Ishikawa (cell line): ENCODE results near the gene PRSS35.

Source experiments
- CREB1 ChIP-seq: IDR thresholded peaks from 2 replicates; pipeline ENCODE4 v1.6.1; 2012; ENCODE audit warnings: low read depth
- EGR1 ChIP-seq: IDR thresholded peaks from 2 replicates; pipeline ENCODE4 v1.6.1; 2012
- REST ChIP-seq: IDR thresholded peaks from 2 replicates; pipeline ENCODE4 v1.6.1; 2012; ENCODE audit warnings: low read depth, mild to moderate bottlenecking

- TF ChIP-seq EGR1 (no peak), CREB1 (no peak), REST (no peak)
These were observed 23.8 kb downstream of the PRSS35 start for GRCh38 chr6:83536034-83536646.
